Endothelial cell (in vitro differentiated cells): ENCODE results near the gene SMIM31. TPM values are rescaled to one million over a fixed set of nuclear protein-coding genes. Genes with fewer than 3 reads are reported as not detected.

Source experiments
- DNase-seq: peaks from one replicate; pipeline ENCODE4 v3.0.0; 2021; ENCODE audit warnings: low spot score
- H3K27ac Mint-ChIP-seq: one replicate; pipeline ENCODE4 v1.8.0; 2021; ENCODE audit warnings: mixed read lengths, inconsistent platforms; ENCODE audit not compliant: unreplicated experiment
- H3K27me3 Mint-ChIP-seq: one replicate; pipeline ENCODE4 v1.8.0; 2021; ENCODE audit warnings: mild to moderate bottlenecking, moderate library complexity, mixed read lengths, inconsistent platforms; ENCODE audit not compliant: unreplicated experiment
- H3K36me3 Mint-ChIP-seq: one replicate; pipeline ENCODE4 v1.8.0; 2021; ENCODE audit warnings: mild to moderate bottlenecking, low read depth, mixed read lengths, inconsistent platforms; ENCODE audit not compliant: unreplicated experiment
- H3K4me1 Mint-ChIP-seq: one replicate; pipeline ENCODE4 v1.8.0; 2021; ENCODE audit warnings: mild to moderate bottlenecking, mixed read lengths, inconsistent platforms; ENCODE audit not compliant: unreplicated experiment
- H3K4me3 Mint-ChIP-seq: one replicate; pipeline ENCODE4 v1.8.0; 2021; ENCODE audit warnings: mild to moderate bottlenecking, mixed read lengths, inconsistent platforms; ENCODE audit not compliant: unreplicated experiment
- H3K9me3 Mint-ChIP-seq: one replicate; pipeline ENCODE4 v1.8.0; 2021; ENCODE audit warnings: mixed read lengths, inconsistent platforms; ENCODE audit not compliant: unreplicated experiment
- long read RNA-seq: library from polyadenylated mRNA; unstranded; transcript quantifications from one replicate; pipeline ENCODE4 v2.0.0, GENCODE V29; 2020; ENCODE audit not compliant: unreplicated experiment
- total RNA-seq: library from RNA; stranded (reverse); fragmentation: NEBNext Ultra II Directional; extraction: Animal tissue kit (Norgen Biotek cat#: 25700); gene quantifications from one replicate; pipeline ENCODE4 v1.2.1, GENCODE V29; 2021; ENCODE audit not compliant: unreplicated experiment
- TF ChIP-seq, protein P1 (sequence below): fragments of 200-600 bp; sonication (generic); IDR thresholded peaks from one replicate; pipeline ENCODE4 v1.5.0; 2021; ENCODE audit warnings: antibody characterized with exemption; ENCODE audit not compliant: unreplicated experiment

Gene SMIM31
- not detected for total RNA-seq
- long read RNA-seq = 0 reads

DNA sequence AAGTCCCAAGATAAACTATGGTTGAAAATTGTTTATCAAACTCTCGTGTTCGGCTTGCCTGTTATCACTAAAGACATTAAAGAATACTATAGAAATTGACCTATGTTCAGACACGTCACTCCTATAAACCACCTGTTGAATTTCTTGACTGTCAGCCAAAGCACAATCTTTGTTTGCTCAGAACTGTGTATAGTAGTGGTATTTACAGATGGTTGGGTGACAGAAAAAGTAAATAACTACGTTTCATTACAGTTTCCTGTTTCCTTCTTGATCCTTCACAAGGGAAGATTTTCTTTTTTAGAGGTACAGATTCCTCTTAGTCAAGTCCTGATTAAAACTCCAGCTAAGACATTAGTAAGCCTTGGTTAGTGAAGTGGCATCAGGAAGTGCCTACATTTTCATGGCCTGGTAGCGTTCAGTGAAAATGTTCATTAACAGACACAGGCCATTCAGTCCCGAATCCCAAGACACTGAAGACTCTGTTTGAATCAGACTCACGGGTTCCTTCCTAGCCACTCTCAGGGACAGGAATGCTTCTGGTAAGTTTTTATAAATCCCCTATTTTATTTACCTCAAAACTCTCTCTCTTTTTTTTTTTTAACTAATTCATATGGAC, at the start of gene SMIM31:
Gene SMIM31 (plus strand): TSS at position 259 of the 616 bp plus-strand sequence. CDS start 16,313 bp downstream, outside the sequence.
- no peaks in the 10 kb centered on the region for H3K27me3 Mint-ChIP-seq
- TF ChIP-seq, protein P1, sequence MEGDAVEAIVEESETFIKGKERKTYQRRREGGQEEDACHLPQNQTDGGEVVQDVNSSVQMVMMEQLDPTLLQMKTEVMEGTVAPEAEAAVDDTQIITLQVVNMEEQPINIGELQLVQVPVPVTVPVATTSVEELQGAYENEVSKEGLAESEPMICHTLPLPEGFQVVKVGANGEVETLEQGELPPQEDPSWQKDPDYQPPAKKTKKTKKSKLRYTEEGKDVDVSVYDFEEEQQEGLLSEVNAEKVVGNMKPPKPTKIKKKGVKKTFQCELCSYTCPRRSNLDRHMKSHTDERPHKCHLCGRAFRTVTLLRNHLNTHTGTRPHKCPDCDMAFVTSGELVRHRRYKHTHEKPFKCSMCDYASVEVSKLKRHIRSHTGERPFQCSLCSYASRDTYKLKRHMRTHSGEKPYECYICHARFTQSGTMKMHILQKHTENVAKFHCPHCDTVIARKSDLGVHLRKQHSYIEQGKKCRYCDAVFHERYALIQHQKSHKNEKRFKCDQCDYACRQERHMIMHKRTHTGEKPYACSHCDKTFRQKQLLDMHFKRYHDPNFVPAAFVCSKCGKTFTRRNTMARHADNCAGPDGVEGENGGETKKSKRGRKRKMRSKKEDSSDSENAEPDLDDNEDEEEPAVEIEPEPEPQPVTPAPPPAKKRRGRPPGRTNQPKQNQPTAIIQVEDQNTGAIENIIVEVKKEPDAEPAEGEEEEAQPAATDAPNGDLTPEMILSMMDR = no peak
- no peaks in the 10 kb centered on the region for H3K4me1 Mint-ChIP-seq
- no peak within 1 kb of the TSS for H3K27ac Mint-ChIP-seq
- no peaks in the 10 kb centered on the region for H3K9me3 Mint-ChIP-seq
- no peak for DNase-seq
- H3K36me3 Mint-ChIP-seq = no peaks in the 10 kb centered on the region
- no peak within 1 kb of the TSS for H3K4me3 Mint-ChIP-seq

DNA sequence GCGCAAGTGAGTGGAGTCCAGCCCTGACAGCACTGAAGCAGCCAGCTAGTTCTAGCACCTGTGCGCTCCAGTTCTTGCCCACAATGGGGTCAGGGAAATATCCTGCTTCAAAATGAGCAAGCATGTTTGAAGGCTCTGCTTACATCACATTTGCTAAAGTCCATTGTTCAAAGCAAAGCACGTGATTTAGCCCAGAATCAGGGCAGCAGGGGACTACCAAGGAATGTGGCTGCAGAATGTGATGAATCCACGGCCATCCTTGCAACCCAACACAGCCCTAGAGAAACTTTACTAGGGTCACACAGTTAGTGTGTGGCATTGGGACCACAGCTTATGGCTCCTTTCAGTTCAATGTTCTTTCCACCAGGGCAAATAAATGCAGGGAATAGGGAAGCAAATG, 47.3 kb upstream of the SMIM31 start:
- Mint-ChIP-seq H3K27ac (no peak overlapping the region), H3K4me3 (no peak overlapping the region), H3K9me3 (no peaks in the 10 kb centered on the region), H3K4me1 (peaks cover 4% of the 10 kb centered on the region), H3K36me3 (no peaks in the 10 kb centered on the region), H3K27me3 (no peaks in the 10 kb centered on the region)
- TF ChIP-seq, protein P1 = no peak
- DNase-seq = no peak

DNA sequence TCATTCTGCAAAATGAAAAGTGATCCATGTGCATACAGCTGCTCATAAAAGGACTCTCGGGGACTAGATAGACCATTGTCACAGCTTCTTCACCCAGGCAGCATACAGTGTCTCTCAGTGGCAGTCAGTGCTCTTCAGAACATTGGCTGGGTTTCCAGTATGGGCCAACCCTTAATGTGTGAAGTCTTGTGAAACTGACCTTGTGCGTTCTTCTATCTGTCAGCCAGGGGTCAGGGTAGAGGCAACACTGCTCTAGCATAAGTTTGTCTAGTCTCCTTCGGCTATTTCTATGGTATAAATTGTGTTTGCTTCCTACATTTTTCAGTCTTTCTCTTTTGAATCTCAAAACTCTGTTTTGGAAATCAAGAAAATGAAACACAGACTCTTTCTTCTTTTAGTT, 37.0 kb upstream of the SMIM31 start:
- Mint-ChIP-seq H3K4me1 (no peaks in the 10 kb centered on the region), H3K27ac (no peak overlapping the region), H3K9me3 (no peaks in the 10 kb centered on the region), H3K36me3 (no peaks in the 10 kb centered on the region), H3K4me3 (no peak overlapping the region), H3K27me3 (no peaks in the 10 kb centered on the region)
- TF ChIP-seq, protein P1 = peak; percentile 31
- DNase-seq = no peak

DNA sequence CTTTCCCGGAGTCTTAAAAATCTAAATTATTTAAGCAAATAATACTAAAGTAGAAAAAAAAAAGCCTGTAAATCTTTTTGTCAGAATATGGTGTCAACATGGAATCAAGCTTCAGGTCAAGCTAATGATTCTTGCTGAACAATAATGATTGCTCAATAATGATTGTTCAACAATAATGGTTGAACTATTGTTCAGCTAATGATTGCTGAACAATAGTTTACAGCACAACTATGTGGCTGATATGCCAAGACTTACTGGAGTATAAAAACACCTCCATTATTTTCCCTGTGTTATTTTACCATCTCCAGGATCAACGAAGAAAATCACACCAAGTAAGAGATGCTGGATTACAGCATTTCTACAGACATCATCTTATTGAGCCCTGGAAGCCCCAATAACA, 35.1 kb upstream of the SMIM31 start:
- Mint-ChIP-seq H3K4me1 (no peaks in the 10 kb centered on the region), H3K36me3 (no peaks in the 10 kb centered on the region), H3K27ac (no peak overlapping the region), H3K4me3 (no peak overlapping the region), H3K9me3 (no peaks in the 10 kb centered on the region), H3K27me3 (no peaks in the 10 kb centered on the region)
- TF ChIP-seq, protein P1 = no peak
- DNase-seq = no peak

GRCh38 chr4:164725066-164725465, 28.9 kb upstream of the SMIM31 start:
- Mint-ChIP-seq H3K9me3 (no peaks in the 10 kb centered on the region), H3K36me3 (no peaks in the 10 kb centered on the region), H3K4me3 (no peak overlapping the region), H3K4me1 (no peaks in the 10 kb centered on the region), H3K27me3 (no peaks in the 10 kb centered on the region), H3K27ac (no peak overlapping the region)
- TF ChIP-seq, protein P1 = no peak
- DNase-seq = no peak
